Testis (tissue), 2 donors: ENCODE results near the gene OR2T34.
A peak's percentile ranks its signal among the peaks of the same experiment; 100 is the strongest.

Experiments
- CTCF ChIP-seq, 3 experiments: fragments of 450-650 bp in 2 of 3; fragments of 200-600 bp in 1 of 3; sonication (generic) in 1 of 3; IDR thresholded peaks; one replicate each; pipeline ENCODE4 v1.5.1; 2016 to 2019; ENCODE audit warnings: antibody characterized with exemption in 3 of 3, mild to moderate bottlenecking in 2 of 3, moderate library complexity in 1 of 3
- POLR2A ChIP-seq: fragments of 450-650 bp; IDR thresholded peaks from one replicate; pipeline ENCODE4 v1.6.1; 2017; ENCODE audit warnings: antibody characterized with exemption, mild to moderate bottlenecking, moderate library complexity

- TF ChIP-seq POLR2A (no peak), CTCF (IDR thresholded peaks at IDR 0.05) (peak in 1 of 3 experiments; percentile 51)
Observed at GRCh38 chr1:248618878-248619277, 44.3 kb upstream of the OR2T34 start.
